GM21619 (cell line): ENCODE measurements around the gene MRPS12.
A peak's percentile ranks its signal among the peaks of the same experiment; 100 is the strongest.
"Not testable (repeated sequence)": the region's sequence is repeated elsewhere in the genome, so short reads cannot be mapped to it uniquely, and the experiment has no call there.

ENCODE experiments used
- ATAC-seq: cut with Tn5 transposase; IDR thresholded peaks from one replicate; pipeline ENCODE4 v1.9.1; 2021; ENCODE audit not compliant: unreplicated experiment

The MRPS12 gene

GRCh38 chr19:38930776-38931520 is at the start of gene MRPS12:
Gene MRPS12 (plus strand): TSS chr19:38930944. CDS start chr19:38931295, 351 bp downstream.
- ATAC-seq: peak; percentile 86

GRCh38 chr19:38883286-38883685 is 47.5 kb upstream of the MRPS12 start:
- no peak for ATAC-seq

GRCh38 chr19:38884691-38885090 is 46.1 kb upstream of the MRPS12 start:
- ATAC-seq: not testable (repeated sequence)

- no peak for ATAC-seq
Observed at GRCh38 chr19:38888876-38889275, 41.9 kb upstream of the MRPS12 start.

- no peak for ATAC-seq
Observed at GRCh38 chr19:38889803-38890202, 40.9 kb upstream of the MRPS12 start.

DNA sequence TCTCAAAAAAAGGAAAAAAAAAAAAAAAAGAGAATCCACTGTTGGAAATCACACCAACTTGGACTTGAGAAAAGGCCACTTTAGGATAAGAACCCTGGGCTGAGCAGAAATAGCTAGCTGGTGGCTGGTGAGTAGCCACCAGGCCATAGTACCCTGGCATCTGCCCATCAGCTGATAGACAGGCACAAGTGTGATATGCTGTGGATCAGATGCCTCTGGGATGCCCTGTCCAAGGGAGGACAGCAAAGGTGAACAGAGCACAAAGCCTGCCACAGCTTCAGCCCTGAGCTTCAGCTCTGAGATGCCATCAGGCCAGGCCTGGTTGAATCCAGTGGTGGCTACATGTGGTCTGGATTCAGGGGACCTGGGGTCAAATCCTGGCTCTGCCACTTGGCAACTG is 40.1 kb upstream of the MRPS12 start:
- ATAC-seq: no peak

DNA sequence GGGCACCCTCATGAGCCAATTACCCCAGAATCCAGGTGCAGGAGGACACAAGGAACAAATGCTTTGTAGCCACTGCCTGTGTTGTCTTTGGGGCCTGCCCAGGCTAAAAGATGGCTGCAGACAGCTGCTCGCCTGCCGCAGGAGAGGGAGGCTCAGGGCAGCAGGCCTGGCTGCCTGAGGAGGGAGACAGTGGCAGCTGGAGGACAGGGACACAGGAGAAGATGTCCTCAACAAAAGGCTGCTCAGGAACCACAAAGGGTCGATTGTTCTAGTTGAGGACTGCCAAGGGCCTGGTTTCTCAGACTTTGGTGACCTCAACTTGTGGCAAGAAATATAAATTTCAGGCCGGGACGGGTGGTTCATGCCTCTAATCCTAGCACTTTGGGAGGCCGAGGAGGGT is 39.0 kb upstream of the MRPS12 start:
- no peak for ATAC-seq

DNA sequence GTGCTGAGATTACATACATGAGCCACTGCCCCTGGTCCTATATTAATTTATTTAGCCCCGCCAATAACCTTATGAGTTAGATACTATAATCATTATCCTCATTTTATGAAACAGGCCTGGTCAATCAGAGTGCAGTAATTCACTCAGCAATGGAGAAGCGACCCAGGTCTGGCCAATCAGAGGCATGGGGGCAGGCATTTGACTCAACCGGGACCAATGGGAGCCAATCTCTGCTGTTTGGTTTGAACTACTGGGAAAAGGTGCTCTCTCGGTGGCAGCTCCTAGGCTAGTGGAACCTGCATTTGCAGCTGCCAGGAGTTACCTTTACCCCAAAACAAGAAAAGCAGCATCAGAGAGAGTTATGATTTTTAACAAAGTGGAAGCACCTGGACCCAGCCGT is 37.9 kb upstream of the MRPS12 start:
- no peak for ATAC-seq

GRCh38 chr19:38893341-38893771 is 37.4 kb upstream of the MRPS12 start:
- ATAC-seq: no peak

DNA sequence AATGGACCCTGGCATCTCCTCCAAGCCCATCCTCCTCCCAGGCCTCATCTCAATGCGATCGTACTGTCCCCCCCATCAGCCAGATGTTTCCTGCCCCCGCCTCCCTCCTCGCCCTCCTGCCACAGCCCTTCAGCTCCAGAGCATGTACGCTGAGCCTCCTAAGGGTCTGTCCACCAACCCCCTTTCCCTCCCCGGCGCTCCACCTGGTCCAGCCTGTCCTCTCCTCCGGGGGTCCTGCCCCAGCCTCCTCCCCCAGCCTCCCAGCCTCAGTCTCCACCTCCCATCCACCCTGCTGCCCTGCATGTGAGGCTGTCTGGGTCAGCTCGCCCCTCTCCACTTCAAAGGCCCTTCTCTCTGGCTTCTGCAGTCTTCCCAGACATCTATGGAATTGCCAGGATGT is 35.8 kb upstream of the MRPS12 start:
- no peak for ATAC-seq

DNA sequence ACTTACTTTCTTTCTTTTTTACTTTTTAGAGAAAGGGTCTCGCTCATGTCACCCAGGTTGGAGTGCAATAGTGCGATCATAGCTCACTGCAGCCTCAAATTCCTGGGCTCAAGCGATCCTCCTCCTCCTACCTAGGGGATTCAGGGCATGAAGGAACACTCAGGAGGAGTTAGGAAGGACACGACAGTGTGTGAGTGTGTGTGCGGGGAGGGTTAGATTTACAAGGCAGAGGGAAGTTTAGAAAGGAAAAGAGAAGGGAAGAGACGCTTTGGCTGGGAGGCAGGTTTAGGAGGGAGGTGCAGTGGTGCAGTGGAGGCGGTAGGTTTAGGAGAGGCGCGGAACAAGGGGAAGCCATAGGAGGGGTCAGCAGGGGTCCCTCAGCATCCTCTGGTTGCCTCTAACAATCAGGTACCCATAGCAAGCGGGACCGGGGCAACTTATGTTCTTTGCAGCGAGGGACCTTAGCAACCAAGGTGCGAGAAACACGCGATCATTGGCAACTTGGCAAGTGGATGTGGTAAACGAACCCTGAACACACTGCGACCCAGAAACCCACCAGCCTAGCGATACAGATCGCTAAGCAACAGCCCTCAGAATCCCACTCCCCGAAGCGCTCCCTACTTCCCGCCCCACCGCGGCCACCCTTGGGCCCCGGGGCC is 31.8 kb upstream of the MRPS12 start:
- ATAC-seq: no peak

- ATAC-seq: peak; percentile 87
Observed at GRCh38 chr19:38899447-38900201, 31.1 kb upstream of the MRPS12 start, which contains the start of the genes NFKBIB and SIRT2. Gene NFKBIB (plus strand): TSS chr19:38899969. CDS start chr19:38900033, 64 bp downstream. Gene SIRT2 (minus strand): TSS chr19:38899618. CDS start chr19:38899521, 97 bp downstream.

DNA sequence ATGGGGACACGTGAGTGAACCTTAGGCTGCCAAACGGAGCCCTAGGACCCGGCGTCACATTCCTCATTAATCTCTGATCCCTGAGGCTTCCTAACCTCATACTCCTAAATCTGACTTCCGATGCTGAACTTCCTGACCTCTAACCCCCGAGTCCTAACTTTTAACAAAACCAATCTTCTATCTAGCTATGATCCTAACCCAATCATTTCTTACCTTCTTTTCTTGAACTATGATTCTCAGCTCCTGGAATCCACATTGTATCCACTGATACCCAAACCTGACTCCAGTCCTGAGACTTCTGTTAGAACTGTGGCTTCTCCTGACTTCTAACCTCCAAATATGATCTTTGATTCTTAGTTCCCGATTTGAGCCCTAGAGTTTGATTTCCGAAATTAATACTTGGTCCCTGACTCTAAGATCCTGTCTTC is 30.5 kb upstream of the MRPS12 start:
- no peak for ATAC-seq

DNA sequence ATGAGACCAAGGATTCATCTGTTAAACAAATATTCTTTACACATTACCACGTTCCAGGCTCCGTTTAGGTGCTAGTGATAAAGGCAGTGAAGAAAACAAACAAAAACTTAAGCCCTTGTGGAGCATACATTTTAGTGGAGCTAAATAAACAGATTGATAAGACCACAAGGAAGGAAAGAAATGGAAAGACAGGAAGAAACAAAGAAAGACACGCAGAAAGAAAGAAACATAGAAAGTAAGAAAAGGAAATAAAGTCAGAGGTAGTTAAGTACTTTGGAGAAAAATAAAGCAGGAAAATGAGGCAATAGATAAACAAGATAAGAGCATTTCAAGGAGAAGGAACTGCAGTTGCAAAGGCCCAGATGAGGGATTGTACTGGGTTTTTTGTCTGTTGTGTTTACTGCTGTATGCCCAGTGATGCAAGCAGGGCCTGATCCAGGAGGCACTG is 30.0 kb upstream of the MRPS12 start:
- ATAC-seq: no peak

GRCh38 chr19:38901683-38902082 is 29.1 kb upstream of the MRPS12 start:
- ATAC-seq: no peak

GRCh38 chr19:38904581-38905539 is 25.9 kb upstream of the MRPS12 start:
- ATAC-seq: no peak

- no peak for ATAC-seq
Observed at GRCh38 chr19:38905620-38906019, 25.1 kb upstream of the MRPS12 start.

GRCh38 chr19:38907227-38907626 is 23.5 kb upstream of the MRPS12 start:
- ATAC-seq: no peak

GRCh38 chr19:38907670-38908069 is 23.1 kb upstream of the MRPS12 start:
- no peak for ATAC-seq

DNA sequence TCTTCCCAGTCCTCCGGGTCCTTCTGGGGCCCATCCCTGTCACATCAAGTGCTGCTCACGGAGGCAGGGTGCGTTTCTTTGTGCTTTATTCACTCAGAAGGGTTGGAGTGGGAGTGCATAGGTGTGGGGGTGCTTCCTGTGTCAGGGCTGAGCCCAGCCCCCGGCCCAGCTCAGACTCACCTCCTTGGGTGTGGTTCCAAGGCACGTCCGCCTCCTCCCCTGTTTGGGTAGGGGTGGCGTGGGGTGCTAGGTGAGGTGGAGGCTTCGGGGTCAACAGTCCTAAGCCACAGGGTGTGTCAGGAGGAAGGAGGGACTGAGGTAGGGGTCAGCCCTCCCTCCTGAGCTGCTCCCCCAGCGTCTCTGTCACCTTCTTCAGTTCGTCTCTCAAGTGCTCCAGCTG is 21.8 kb upstream of the MRPS12 start:
- no peak for ATAC-seq
